SK-N-SH (cell line): Measurements from ENCODE around the gene CCDC144A. TPM values are rescaled to one million over a fixed set of nuclear protein-coding genes. Genes with fewer than 3 reads are reported as not detected.
"Not testable (repeated sequence)": the region's sequence is repeated elsewhere in the genome, so short reads cannot be mapped to it uniquely, and the experiment has no call there.

ENCODE experiments used
- CTCF ChIA-PET: fragments of 300-600, 350-600 bp; formaldehyde crosslinking; extraction: SDS; loops from one replicate; lab custom pipeline; 2021; lab: Yijun Ruan, JAX
- POLR2A ChIA-PET: fragments of 350-600 bp; sonication (Branson Sonifier 250); formaldehyde crosslinking; extraction: SDS; loops from one replicate; lab custom pipeline; 2020; ENCODE audit warnings: antibody characterized with exemption, inconsistent platforms; lab: Yijun Ruan, JAX
- DNase-seq: peaks from one replicate; pipeline ENCODE4 v3.0.0; 2012
- H2AFZ ChIP-seq: fragments of 200-600 bp; sonication (generic); 2 replicates; pipeline ENCODE4 v1.8.1; 2016; ENCODE audit warnings: antibody characterized with exemption, mild to moderate bottlenecking, low read depth
- H3F3A ChIP-seq: fragments of 200-600 bp; sonication (generic); replicated peaks from 2 replicates; pipeline ENCODE3; 2016; ENCODE audit warnings: antibody characterized with exemption, mild to moderate bottlenecking; ENCODE audit not compliant: insufficient read depth
- H3K27ac ChIP-seq, 2 experiments: fragments of 200-500 bp in 1 of 2; fragments of 200-600 bp in 1 of 2; sonication (Bioruptor generic) in 1 of 2; sonication (generic), shearing (Covaris generic) in 1 of 2; 2 replicates each; pipeline versions ENCODE4 v1.5.1 to v1.6.1; 2014 to 2016; ENCODE audit warnings: low read depth in 2 of 2, inconsistent platforms in 1 of 2, low read length in 1 of 2, mild to moderate bottlenecking in 1 of 2, mixed read lengths in 1 of 2
- H3K27me3 ChIP-seq: fragments of 200-600 bp; sonication (generic), shearing (Covaris generic); 2 replicates; pipeline ENCODE4 v1.6.1; 2016; ENCODE audit warnings: mixed run types; ENCODE audit not compliant: insufficient read depth
- H3K36me3 ChIP-seq, 2 experiments: fragments of 200-500 bp in 1 of 2; fragments of 200-600 bp in 1 of 2; sonication (Bioruptor generic) in 1 of 2; sonication (generic) in 1 of 2; replicated peaks in 1 of 2; 2 replicates each; pipeline versions ENCODE3 to v1.5.1; 2014 to 2016; ENCODE audit warnings: low read length in 1 of 2, mild to moderate bottlenecking in 1 of 2; ENCODE audit not compliant: insufficient read depth in 2 of 2, control insufficient read depth in 1 of 2
- H3K4me1 ChIP-seq, 2 experiments: fragments of 200-500 bp in 1 of 2; fragments of 200-600 bp in 1 of 2; sonication (Bioruptor generic) in 1 of 2; sonication (generic), shearing (Covaris generic) in 1 of 2; 2 replicates each; pipeline versions ENCODE4 v1.5.1 to v1.6.1; 2014 to 2016; ENCODE audit warnings: low read depth in 1 of 2, low read length in 1 of 2, mixed run types in 1 of 2; ENCODE audit not compliant: insufficient read depth in 2 of 2, control insufficient read depth in 1 of 2
- H3K4me2 ChIP-seq: fragments of 200-600 bp; sonication (generic), shearing (Covaris generic); 2 replicates; pipeline ENCODE4 v1.6.1; 2017; ENCODE audit warnings: mixed run types
- H3K4me3 ChIP-seq, 2 experiments: fragments of 200-500 bp in 1 of 2; fragments of 200-600 bp in 1 of 2; sonication (Bioruptor generic) in 1 of 2; sonication (generic), shearing (Covaris generic) in 1 of 2; 2 replicates each; pipeline versions ENCODE4 v1.5.1 to v1.8.1; 2014 to 2016; ENCODE audit warnings: low read depth in 2 of 2, inconsistent platforms in 1 of 2, low read length in 1 of 2, mild to moderate bottlenecking in 1 of 2, mixed read lengths in 1 of 2, moderate library complexity in 1 of 2
- H3K79me2 ChIP-seq: fragments of 200-600 bp; sonication (generic); 2 replicates; pipeline ENCODE4 v1.8.1; 2017; ENCODE audit warnings: mild to moderate bottlenecking; ENCODE audit not compliant: insufficient read depth
- H3K9ac ChIP-seq: fragments of 200-600 bp; sonication (generic); 2 replicates; pipeline ENCODE4 v1.6.1; 2017; ENCODE audit warnings: mixed run types
- H3K9me2 ChIP-seq: fragments of 200-600 bp; sonication (generic); 2 replicates; pipeline ENCODE4 v1.6.1; 2017; ENCODE audit warnings: mixed run types
- H3K9me3 ChIP-seq: fragments of 200-600 bp; sonication (generic); 2 replicates; pipeline ENCODE4 v1.6.1; 2017; ENCODE audit warnings: mixed run types, mild to moderate bottlenecking, moderate library complexity
- H4K20me1 ChIP-seq: fragments of 200-600 bp; sonication (generic); 2 replicates; pipeline ENCODE4 v1.6.1; 2017; ENCODE audit warnings: mild to moderate bottlenecking, mixed run types; ENCODE audit not compliant: insufficient read depth
- EZH2phosphoT487 ChIP-seq: fragments of 200-600 bp; sonication (generic); IDR thresholded peaks from 2 replicates; pipeline ENCODE4 v1.6.1; 2017; ENCODE audit warnings: low read depth, mixed run types, mild to moderate bottlenecking, antibody characterized with exemption, moderate library complexity, borderline replicate concordance
- FOXM1 ChIP-seq: IDR thresholded peaks from 2 replicates; pipeline ENCODE4 v1.4.0; 2012; ENCODE audit warnings: low read depth, mild to moderate bottlenecking
- JUND ChIP-seq: IDR thresholded peaks from 2 replicates; pipeline ENCODE4 v1.4.0; 2012
- MXI1 ChIP-seq: IDR thresholded peaks from 2 replicates; pipeline ENCODE4 v1.6.1; 2012; ENCODE audit warnings: mild to moderate bottlenecking, low read depth, low read length, improper control_type of control experiment
- NFIC ChIP-seq: IDR thresholded peaks from 2 replicates; pipeline ENCODE4 v1.4.0; 2012; ENCODE audit warnings: borderline replicate concordance
- NRF1 ChIP-seq: IDR thresholded peaks from 2 replicates; pipeline ENCODE4 v1.6.1; 2012; ENCODE audit warnings: low read depth, mild to moderate bottlenecking, low read length
- POLR2AphosphoS5 ChIP-seq: IDR thresholded peaks from 2 replicates; pipeline ENCODE4 v1.6.1; 2012; ENCODE audit warnings: low read depth, low read length
- RCOR1 ChIP-seq: fragments of 150-350 bp; IDR thresholded peaks from 2 replicates; pipeline ENCODE4 v1.6.1; 2017; ENCODE audit warnings: antibody characterized with exemption, low read length
- RXRA ChIP-seq: IDR thresholded peaks from 2 replicates; pipeline ENCODE4 v1.4.0; 2012; ENCODE audit warnings: low read depth, mild to moderate bottlenecking, borderline replicate concordance
- SIN3A ChIP-seq: IDR thresholded peaks from 2 replicates; pipeline ENCODE4 v1.6.1; 2012; ENCODE audit warnings: low read depth, mild to moderate bottlenecking, low read length, moderate library complexity, borderline replicate concordance
- SMC3 ChIP-seq: IDR thresholded peaks from 2 replicates; pipeline ENCODE4 v1.6.1; 2012; ENCODE audit warnings: low read depth, low read length, improper control_type of control experiment
- TCF12 ChIP-seq: IDR thresholded peaks from 2 replicates; pipeline ENCODE4 v1.4.0; 2012
- YY1 ChIP-seq: IDR thresholded peaks from 2 replicates; pipeline ENCODE4 v1.4.0; 2012; ENCODE audit warnings: low read depth, mild to moderate bottlenecking
- WGBS: methylation state at CpG from one replicate; pipeline ENCODE4 v1.1.6; 2017; ENCODE audit warnings: low lambda C conversion rate; 5-methylcytosine and 5-hydroxymethylcytosine counted together
- polyA plus RNA-seq, 3 experiments: library from polyadenylated mRNA; depleted of rRNA; stranded (reverse); fragments of >200 nt; gene quantifications; 2 replicates each; pipeline ENCODE4 v1.2.3, GENCODE V29; 2012
- TF ChIP-seq, protein P1 (sequence below): fragments of 150-350 bp; IDR thresholded peaks from 2 replicates; pipeline ENCODE4 v1.6.1; 2016; ENCODE audit warnings: mild to moderate bottlenecking, low read depth, low read length
- TF ChIP-seq, protein P2 (sequence below): IDR thresholded peaks from 2 replicates; pipeline ENCODE4 v1.4.0; 2012; ENCODE audit warnings: low read depth, borderline replicate concordance
- TF ChIP-seq, protein P3 (sequence below): fragments of 200-600 bp; sonication (generic); IDR thresholded peaks from 2 replicates; pipeline ENCODE4 v1.6.1; 2017; ENCODE audit warnings: antibody characterized with exemption, mild to moderate bottlenecking, moderate library complexity

Gene CCDC144A
- polyA plus RNA-seq, 1 of the 3 experiments (the other 2 are of a cell fraction): 0.02 TPM

DNA sequence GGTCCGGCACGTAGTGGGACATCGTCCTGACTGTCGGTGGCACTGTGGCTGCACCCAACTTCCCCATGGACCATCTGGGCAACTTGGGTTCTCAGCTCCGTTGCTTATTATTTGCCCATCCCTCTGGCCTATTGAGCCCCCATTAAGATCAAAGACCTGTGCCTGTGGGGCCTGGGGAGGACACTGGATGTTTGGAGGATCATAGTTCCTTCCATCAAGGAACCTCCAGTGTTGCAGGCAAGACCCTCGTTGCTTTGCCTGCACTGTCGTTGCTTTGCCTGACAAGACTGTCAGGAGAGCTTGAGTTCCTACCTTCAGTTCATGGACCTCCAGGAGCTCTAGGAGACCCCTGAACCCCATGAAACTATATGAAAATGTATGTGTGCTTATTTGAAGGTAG, 127.2 kb downstream of the CCDC144A start (continued):
- TF ChIP-seq MXI1: no peak
- TF ChIP-seq POLR2AphosphoS5: no peak
- TF ChIP-seq, protein P1, sequence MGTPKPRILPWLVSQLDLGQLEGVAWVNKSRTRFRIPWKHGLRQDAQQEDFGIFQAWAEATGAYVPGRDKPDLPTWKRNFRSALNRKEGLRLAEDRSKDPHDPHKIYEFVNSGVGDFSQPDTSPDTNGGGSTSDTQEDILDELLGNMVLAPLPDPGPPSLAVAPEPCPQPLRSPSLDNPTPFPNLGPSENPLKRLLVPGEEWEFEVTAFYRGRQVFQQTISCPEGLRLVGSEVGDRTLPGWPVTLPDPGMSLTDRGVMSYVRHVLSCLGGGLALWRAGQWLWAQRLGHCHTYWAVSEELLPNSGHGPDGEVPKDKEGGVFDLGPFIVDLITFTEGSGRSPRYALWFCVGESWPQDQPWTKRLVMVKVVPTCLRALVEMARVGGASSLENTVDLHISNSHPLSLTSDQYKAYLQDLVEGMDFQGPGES: no peak
- TF ChIP-seq NFIC: no peak
- no peak for TF ChIP-seq FOXM1
- TF ChIP-seq RXRA: no peak
- TF ChIP-seq SIN3A: no peak
- TF ChIP-seq JUND: no peak
- TF ChIP-seq YY1: no peak
- TF ChIP-seq TCF12: no peak
- TF ChIP-seq NRF1: no peak
- TF ChIP-seq, protein P2, sequence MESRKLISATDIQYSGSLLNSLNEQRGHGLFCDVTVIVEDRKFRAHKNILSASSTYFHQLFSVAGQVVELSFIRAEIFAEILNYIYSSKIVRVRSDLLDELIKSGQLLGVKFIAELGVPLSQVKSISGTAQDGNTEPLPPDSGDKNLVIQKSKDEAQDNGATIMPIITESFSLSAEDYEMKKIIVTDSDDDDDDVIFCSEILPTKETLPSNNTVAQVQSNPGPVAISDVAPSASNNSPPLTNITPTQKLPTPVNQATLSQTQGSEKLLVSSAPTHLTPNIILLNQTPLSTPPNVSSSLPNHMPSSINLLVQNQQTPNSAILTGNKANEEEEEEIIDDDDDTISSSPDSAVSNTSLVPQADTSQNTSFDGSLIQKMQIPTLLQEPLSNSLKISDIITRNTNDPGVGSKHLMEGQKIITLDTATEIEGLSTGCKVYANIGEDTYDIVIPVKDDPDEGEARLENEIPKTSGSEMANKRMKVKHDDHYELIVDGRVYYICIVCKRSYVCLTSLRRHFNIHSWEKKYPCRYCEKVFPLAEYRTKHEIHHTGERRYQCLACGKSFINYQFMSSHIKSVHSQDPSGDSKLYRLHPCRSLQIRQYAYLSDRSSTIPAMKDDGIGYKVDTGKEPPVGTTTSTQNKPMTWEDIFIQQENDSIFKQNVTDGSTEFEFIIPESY: no peak
- no peak for TF ChIP-seq SMC3

DNA sequence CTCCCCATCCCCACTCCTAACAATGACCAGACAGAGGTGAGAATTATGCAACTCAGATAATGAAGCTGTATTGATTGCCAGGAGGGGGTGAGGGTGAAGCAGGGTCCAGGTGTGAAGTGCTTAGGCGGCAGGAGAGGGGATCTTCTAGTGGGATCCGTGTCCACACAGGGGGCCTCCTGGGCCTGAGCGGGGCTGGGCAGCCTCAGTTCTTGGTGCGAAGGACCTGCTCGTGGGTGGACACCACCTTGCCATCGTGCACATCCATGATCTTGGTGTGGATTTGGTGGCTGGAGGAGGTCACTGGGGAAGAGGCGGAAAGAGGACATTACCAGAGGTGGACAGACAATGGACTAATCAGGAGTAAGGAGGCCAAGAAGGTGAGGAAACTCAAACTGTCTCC, 127.9 kb downstream of the CCDC144A start:
- CTCF ChIA-PET: interaction anchor here (0.6 kb wide), 1 partner anchor 1570 kb away, joined by 3 read pairs; no protein-coding TSS in a partner anchor
- H2AFZ ChIP-seq, H3K4me2 ChIP-seq, H3K9me3 ChIP-seq, POLR2A ChIA-PET, DNase-seq, H3K4me3 ChIP-seq, H3K4me1 ChIP-seq, H4K20me1 ChIP-seq, H3K27ac ChIP-seq, H3K79me2 ChIP-seq, H3F3A ChIP-seq, H3K36me3 ChIP-seq, H3K9me2 ChIP-seq, H3K9ac ChIP-seq: not testable (repeated sequence)
- H3K27me3 ChIP-seq: peaks cover 39% of the 10 kb centered on the region; the same call in 1 of the 2 replicates
- 45% methylated on average over 7 of the region's 7 CpGs for WGBS

DNA sequence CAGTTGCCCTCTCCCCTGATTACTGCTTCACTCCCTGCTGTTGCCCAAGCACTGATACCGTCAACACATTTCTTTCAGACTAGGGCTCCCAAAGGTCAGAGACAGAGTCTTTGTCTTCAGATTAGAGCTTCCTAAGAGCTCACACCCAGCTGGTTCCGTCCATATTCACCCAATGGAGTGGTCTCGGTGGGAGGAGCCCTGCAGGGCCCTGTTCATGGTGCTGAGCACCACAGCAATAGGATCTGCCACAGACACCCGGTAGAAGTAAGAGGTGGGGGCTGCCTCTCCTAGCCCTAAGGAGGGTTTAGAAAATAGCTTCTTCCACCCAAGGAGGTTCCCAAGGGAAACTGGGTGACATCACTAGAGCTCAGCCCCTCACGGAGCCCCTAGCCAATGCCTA, 128.3 kb downstream of the CCDC144A start:
- Histone ChIP-seq H3K9me3 (no peaks in the 10 kb centered on the region), H3F3A (no peaks in the 10 kb centered on the region), H3K27me3 (peaks cover 39% of the 10 kb centered on the region; the same call in 1 of the 2 replicates), H3K9me2 (no peaks in the 10 kb centered on the region), H3K27ac (no peak overlapping the region), H3K9ac (no peak overlapping the region), H3K4me2 (no peak overlapping the region), H3K4me3 (no peak overlapping the region), H3K36me3 (no peaks in the 10 kb centered on the region), H3K79me2 (no peaks in the 10 kb centered on the region), H2AFZ (no peak overlapping the region), H4K20me1 (no peaks in the 10 kb centered on the region), H3K4me1 (no peaks in the 10 kb centered on the region)
- POLR2A ChIA-PET: no interaction called here
- no peak for DNase-seq
- WGBS: 35% methylated on average over 5 of the region's 5 CpGs
- TF ChIP-seq SMC3 (no peak), TCF12 (no peak), RCOR1 (no peak), SIN3A (no peak), EZH2phosphoT487 (no peak), JUND (no peak)
- TF ChIP-seq, protein P2: no peak
- TF ChIP-seq, protein P3, sequence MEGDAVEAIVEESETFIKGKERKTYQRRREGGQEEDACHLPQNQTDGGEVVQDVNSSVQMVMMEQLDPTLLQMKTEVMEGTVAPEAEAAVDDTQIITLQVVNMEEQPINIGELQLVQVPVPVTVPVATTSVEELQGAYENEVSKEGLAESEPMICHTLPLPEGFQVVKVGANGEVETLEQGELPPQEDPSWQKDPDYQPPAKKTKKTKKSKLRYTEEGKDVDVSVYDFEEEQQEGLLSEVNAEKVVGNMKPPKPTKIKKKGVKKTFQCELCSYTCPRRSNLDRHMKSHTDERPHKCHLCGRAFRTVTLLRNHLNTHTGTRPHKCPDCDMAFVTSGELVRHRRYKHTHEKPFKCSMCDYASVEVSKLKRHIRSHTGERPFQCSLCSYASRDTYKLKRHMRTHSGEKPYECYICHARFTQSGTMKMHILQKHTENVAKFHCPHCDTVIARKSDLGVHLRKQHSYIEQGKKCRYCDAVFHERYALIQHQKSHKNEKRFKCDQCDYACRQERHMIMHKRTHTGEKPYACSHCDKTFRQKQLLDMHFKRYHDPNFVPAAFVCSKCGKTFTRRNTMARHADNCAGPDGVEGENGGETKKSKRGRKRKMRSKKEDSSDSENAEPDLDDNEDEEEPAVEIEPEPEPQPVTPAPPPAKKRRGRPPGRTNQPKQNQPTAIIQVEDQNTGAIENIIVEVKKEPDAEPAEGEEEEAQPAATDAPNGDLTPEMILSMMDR: no peak
- CTCF ChIA-PET: interaction anchor here (0.6 kb wide), 1 partner anchor 1570 kb away, joined by 3 read pairs; no protein-coding TSS in a partner anchor
